ENCODE measurements around the gene ATP1A1.

ATP1A1 gene

GRCh38 chr1:116403496-116404136, 30.6 kb downstream of the ATP1A1 start:
- Histone ChIP-seq H3K9me3 (replicated peaks; ENCODE audit: insufficient read depth, low read length) (no peaks in the 10 kb centered on the region), H3F3A (ENCODE audit: insufficient read depth, low read length) (no peaks in the 10 kb centered on the region), H2AFZ (ENCODE audit: low read length) (no peak overlapping the region), H3K27ac (ENCODE audit: low read length) (no peak overlapping the region), H3K27me3 (replicated peaks; ENCODE audit: insufficient read depth, low read length) (no peaks in the 10 kb centered on the region), H4K20me1 (ENCODE audit: insufficient read depth, low read length) (no peaks in the 10 kb centered on the region), H3K9ac (ENCODE audit: low read length) (no peak overlapping the region), H3K4me3 (ENCODE audit: low read length) (no peak overlapping the region), H3K4me1 (ENCODE audit: low read length) (no peaks in the 10 kb centered on the region), H3K9me2 (replicated peaks; ENCODE audit: insufficient read depth, low read length) (no peaks in the 10 kb centered on the region), H3K79me2 (ENCODE audit: low read length) (no peaks in the 10 kb centered on the region), H3K36me3 (replicated peaks; ENCODE audit: insufficient read depth, low read length) (no peaks in the 10 kb centered on the region), H3K4me2 (ENCODE audit: low read depth, low read length) (no peak overlapping the region)
- TF ChIP-seq EZH2phosphoT487 (IDR thresholded peaks at IDR 0.05; ENCODE audit: low read length) (no peak), CTCF (IDR thresholded peaks at IDR 0.05; ENCODE audit: low read length) (no peak), EZH2 (optimal IDR thresholded peaks at IDR 0.05; ENCODE audit: low read depth, low read length) (no peak)
- no peak for DNase-seq

GRCh38 chr1:116404699-116405098, 31.7 kb downstream of the ATP1A1 start:
- H4K20me1 ChIP-seq (ENCODE audit: insufficient read depth, low read length): no peaks in the 10 kb centered on the region
- no peaks in the 10 kb centered on the region for H3K9me2 ChIP-seq (replicated peaks; ENCODE audit: insufficient read depth, low read length)
- H3K9me3 ChIP-seq (replicated peaks; ENCODE audit: insufficient read depth, low read length): no peaks in the 10 kb centered on the region
- no peaks in the 10 kb centered on the region for H3K27me3 ChIP-seq (replicated peaks; ENCODE audit: insufficient read depth, low read length)
- no peaks in the 10 kb centered on the region for H3K79me2 ChIP-seq (ENCODE audit: low read length)
- no peak overlapping the region for H3K9ac ChIP-seq (ENCODE audit: low read length)
- no peaks in the 10 kb centered on the region for H3K36me3 ChIP-seq (replicated peaks; ENCODE audit: insufficient read depth, low read length)
- no peak for TF ChIP-seq CTCF (IDR thresholded peaks at IDR 0.05; ENCODE audit: low read length)
- TF ChIP-seq EZH2phosphoT487 (IDR thresholded peaks at IDR 0.05; ENCODE audit: low read length): no peak
- no peak for TF ChIP-seq EZH2 (optimal IDR thresholded peaks at IDR 0.05; ENCODE audit: low read depth, low read length)
- H3K4me2 ChIP-seq (ENCODE audit: low read depth, low read length): no peak overlapping the region
- no peak overlapping the region for H3K27ac ChIP-seq (ENCODE audit: low read length)
- no peaks in the 10 kb centered on the region for H3F3A ChIP-seq (ENCODE audit: insufficient read depth, low read length)
- H3K4me1 ChIP-seq (ENCODE audit: low read length): no peaks in the 10 kb centered on the region
- DNase-seq: no peak
- H2AFZ ChIP-seq (ENCODE audit: low read length): no peak overlapping the region
- no peak overlapping the region for H3K4me3 ChIP-seq (ENCODE audit: low read length)

- H4K20me1 ChIP-seq (ENCODE audit: insufficient read depth, low read length): no peaks in the 10 kb centered on the region
- H3K27ac ChIP-seq (ENCODE audit: low read length): no peak overlapping the region
- H2AFZ ChIP-seq (ENCODE audit: low read length): no peak overlapping the region
- H3K27me3 ChIP-seq (replicated peaks; ENCODE audit: insufficient read depth, low read length): no peaks in the 10 kb centered on the region
- no peak for DNase-seq
- H3K36me3 ChIP-seq (replicated peaks; ENCODE audit: insufficient read depth, low read length): no peaks in the 10 kb centered on the region
- no peaks in the 10 kb centered on the region for H3F3A ChIP-seq (ENCODE audit: insufficient read depth, low read length)
- H3K9me3 ChIP-seq (replicated peaks; ENCODE audit: insufficient read depth, low read length): no peaks in the 10 kb centered on the region
- H3K79me2 ChIP-seq (ENCODE audit: low read length): no peaks in the 10 kb centered on the region
- H3K4me2 ChIP-seq (ENCODE audit: low read depth, low read length): no peak overlapping the region
- no peak overlapping the region for H3K4me3 ChIP-seq (ENCODE audit: low read length)
- TF ChIP-seq EZH2phosphoT487 (IDR thresholded peaks at IDR 0.05; ENCODE audit: low read length): no peak
- TF ChIP-seq EZH2 (optimal IDR thresholded peaks at IDR 0.05; ENCODE audit: low read depth, low read length): no peak
- no peaks in the 10 kb centered on the region for H3K4me1 ChIP-seq (ENCODE audit: low read length)
- no peaks in the 10 kb centered on the region for H3K9me2 ChIP-seq (replicated peaks; ENCODE audit: insufficient read depth, low read length)
- H3K9ac ChIP-seq (ENCODE audit: low read length): no peak overlapping the region
These were observed 32.4 kb downstream of the ATP1A1 start for GRCh38 chr1:116405241-116406135.

Data from MM.1S (cell line).